Bronchial epithelial cell (primary cell): Measurements from ENCODE around the gene BRME1. TPM values are rescaled to one million over a fixed set of nuclear protein-coding genes. Genes with fewer than 3 reads are reported as not detected.

Source experiments
- DNase-seq: peaks from one replicate; pipeline ENCODE4 v3.0.0-alpha.2; 2010; ENCODE audit warnings: low read depth
- FAIRE-seq: peaks from 2 replicates; lab custom pipeline; 2011; peaks lifted over from hg19 to GRCh38; lab: Jason Lieb, UNC
- H3K27me3 ChIP-seq: 2 replicates; pipeline ENCODE4 v1.5.1; 2011; ENCODE audit warnings: low read length; ENCODE audit not compliant: control insufficient read depth, insufficient read depth
- H3K36me3 ChIP-seq: 2 replicates; pipeline ENCODE4 v1.5.1; 2011; ENCODE audit warnings: low read length; ENCODE audit not compliant: control insufficient read depth, insufficient read depth
- H3K4me3 ChIP-seq: 2 replicates; pipeline ENCODE4 v1.5.1; 2011; ENCODE audit warnings: mild to moderate bottlenecking, low read depth, low read length, control low read depth
- total RNA-seq: library from RNA; depleted of rRNA; stranded (reverse); fragments of >200 nt; gene quantifications from 2 replicates; pipeline ENCODE4 v1.2.1, GENCODE V29; 2014
- TF ChIP-seq, protein P1 (sequence below): IDR thresholded peaks from 2 replicates; pipeline ENCODE4 v1.5.1; 2011; ENCODE audit warnings: mild to moderate bottlenecking, moderate library complexity, low read length, control low read depth, inconsistent platforms; ENCODE audit not compliant: insufficient read depth, severe bottlenecking

Gene BRME1
- total RNA-seq, 1 donor from 2014 or later, result 0.26 TPM

DNA sequence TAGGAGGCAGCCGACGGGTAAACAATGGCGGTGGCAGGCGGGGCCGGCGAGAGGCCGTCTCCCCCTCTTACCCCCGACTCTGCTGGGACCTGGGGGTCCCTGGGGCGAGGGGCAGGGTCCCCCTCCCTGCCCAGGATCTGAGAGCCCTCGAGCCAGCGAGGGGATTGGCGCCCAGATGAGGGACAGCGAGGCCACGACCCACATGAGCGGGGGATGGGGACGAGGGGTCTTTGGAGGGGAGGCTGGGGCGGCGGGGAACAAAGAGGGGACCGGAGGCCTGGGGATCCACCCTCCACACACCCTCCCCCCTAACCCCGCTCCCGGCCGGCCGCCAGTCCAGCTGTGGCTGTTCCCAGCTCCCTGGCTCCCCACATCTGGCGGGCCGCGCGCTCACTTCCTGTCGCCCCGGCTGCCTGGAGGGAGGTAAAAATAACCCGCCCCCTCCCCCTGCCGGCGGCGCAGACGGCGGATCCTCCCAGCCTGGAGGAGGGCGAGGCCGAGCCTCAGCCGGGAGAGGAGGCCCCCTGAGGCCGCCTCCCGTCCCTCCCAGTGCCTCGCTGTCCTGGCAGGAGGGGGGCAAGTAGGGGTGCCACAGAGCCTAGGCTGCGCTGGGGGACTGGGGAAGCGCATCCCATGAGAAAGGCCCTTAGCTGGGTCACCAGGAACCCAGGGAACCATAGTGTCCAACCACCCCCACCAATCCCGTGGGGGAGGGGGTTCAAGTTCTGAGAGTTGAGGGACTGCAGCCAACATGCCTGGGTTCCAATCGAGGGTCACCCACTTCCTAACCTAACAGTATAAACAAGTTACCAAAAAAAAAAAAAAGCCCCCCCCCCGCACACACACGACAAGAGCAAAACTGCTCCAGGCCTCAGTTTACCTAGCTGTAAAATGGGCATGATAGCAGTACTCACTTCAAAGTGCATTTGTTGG, 58.2 kb downstream of the BRME1 start:
- DNase-seq (peak; percentile 71), FAIRE-seq (no peak)
- Histone ChIP-seq H3K27me3 (no peaks in the 10 kb centered on the region), H3K4me3 (peak overlapping the region; percentile 50), H3K36me3 (no peaks in the 10 kb centered on the region)
- TF ChIP-seq, protein P1, sequence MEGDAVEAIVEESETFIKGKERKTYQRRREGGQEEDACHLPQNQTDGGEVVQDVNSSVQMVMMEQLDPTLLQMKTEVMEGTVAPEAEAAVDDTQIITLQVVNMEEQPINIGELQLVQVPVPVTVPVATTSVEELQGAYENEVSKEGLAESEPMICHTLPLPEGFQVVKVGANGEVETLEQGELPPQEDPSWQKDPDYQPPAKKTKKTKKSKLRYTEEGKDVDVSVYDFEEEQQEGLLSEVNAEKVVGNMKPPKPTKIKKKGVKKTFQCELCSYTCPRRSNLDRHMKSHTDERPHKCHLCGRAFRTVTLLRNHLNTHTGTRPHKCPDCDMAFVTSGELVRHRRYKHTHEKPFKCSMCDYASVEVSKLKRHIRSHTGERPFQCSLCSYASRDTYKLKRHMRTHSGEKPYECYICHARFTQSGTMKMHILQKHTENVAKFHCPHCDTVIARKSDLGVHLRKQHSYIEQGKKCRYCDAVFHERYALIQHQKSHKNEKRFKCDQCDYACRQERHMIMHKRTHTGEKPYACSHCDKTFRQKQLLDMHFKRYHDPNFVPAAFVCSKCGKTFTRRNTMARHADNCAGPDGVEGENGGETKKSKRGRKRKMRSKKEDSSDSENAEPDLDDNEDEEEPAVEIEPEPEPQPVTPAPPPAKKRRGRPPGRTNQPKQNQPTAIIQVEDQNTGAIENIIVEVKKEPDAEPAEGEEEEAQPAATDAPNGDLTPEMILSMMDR, result peak; percentile 25

DNA sequence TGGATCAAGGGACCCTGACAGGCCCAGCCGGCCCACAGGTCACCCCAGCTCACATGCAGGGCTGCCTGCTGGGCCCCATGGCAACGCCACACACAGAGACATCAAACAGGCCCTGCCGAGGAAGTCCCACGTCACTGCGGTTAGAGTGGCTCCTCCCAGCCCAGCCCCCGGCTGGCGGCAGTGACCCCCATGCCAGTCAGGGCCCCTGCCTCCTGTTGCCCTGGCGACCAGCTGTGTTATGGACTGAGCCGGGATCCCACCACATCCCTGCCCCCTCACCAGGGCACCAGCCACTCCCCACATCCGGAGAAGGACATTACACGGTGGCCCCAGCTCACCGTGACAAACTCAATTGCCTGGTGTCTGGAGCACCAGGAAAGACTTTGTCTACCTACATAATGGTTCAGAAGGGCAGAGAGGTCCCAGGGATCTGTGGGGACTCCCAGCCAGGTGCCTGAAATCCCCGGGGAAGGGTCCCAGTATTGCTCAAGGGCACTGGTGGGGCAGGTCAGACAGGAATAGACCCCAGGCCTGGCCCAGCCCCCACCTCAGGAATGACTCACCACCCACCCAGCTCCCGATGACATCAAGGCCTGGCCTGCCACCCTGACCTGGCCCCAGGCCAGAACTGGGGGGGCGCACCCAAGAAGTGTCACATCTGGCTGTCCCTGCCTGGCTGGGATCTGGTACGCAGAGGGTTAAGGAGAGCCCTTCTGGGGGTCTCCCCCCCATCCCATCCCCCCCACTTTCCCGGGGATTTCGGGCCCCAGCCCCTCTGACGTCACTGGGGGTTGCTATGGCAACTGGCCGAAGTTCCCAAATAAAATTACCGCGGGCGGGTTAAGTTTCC, 59.1 kb downstream of the BRME1 start:
- H3K4me3 ChIP-seq, result peak overlapping the region; percentile 50
- DNase-seq, result peak; percentile 85
- H3K36me3 ChIP-seq, result peaks cover 1% of the 10 kb centered on the region
- H3K27me3 ChIP-seq, result no peaks in the 10 kb centered on the region
- FAIRE-seq, result no peak
- TF ChIP-seq, protein P1, result no peak

DNA sequence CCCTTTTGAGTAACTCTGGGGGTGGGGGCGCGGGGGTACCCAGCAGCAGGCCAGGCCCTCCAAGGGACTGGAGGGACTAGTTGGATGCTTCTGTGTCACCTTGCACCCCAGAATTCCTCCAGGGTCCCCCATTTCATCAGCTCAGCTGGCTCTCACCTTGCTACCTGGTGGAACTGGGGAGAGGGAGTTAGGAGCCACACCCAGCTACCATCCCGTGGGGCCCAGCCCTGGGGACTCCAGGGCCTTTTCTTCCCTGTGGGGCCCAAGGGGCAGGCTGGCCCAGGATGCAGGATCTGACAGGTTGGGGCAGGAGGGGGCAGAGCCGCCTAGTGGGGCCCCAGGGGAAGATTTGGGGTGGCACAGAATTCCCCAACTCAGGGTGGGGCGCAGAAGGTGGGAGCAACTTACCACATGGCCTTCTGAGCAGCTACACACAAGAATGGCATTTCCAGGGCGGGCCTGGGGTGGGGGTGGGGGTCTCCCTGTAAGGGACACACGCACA, 61.7 kb downstream of the BRME1 start:
- DNase-seq (peak; percentile 93), FAIRE-seq (no peak)
- Histone ChIP-seq H3K36me3 (peaks cover 21% of the 10 kb centered on the region), H3K27me3 (no peaks in the 10 kb centered on the region), H3K4me3 (peak overlapping the region; percentile 96)
- TF ChIP-seq, protein P1, result peak; percentile 36

DNA sequence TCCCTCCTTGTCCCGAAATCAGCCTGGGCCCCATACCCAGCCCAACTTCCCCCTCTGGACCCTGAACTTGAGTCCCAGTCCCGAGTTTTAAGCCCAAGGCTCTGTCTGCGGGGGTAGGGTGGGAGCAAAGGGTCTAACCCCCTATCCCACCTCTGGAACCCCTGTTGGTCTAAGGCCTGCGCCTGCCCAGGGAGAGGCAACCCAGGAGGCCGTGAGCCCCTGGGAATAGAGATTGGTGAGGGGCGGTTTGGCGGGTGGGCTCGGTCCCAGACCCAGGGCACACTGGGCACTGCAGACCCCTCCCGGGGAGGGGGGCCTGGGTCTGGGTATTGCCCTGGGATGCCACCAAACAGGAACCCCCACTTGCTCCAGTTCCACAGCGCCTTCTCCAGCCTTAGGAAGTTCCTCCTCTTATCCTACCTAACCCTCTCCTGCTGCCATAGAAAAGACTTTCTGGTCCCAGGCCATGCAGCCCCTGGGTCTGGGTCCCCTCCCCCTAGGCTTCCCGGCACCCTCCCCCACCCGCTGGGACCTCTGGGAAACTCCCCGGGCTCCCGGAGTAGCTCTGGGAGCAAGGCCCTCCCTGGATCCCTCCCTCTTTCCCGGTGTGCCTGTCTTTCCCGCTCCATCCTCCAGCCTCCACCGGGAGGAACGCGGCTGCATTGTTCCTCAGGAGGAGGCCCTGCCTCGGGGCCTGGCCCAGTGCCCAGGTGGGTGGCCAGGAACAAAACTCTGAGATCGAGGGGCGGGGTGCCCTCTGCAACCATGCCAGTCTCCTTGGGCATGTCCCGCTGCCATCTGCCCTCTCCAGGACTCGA, 62.6 kb downstream of the BRME1 start:
- TF ChIP-seq, protein P1, result no peak
- FAIRE-seq (no peak), DNase-seq (peak; percentile 92)
- Histone ChIP-seq H3K4me3 (peak overlapping the region; percentile 96), H3K36me3 (peaks cover 22% of the 10 kb centered on the region), H3K27me3 (no peaks in the 10 kb centered on the region)
